HEK293 (cell line): Measurements from ENCODE around the gene PDZRN3.

Experiments
- HOXA7 ChIP-seq: sonication (generic); formaldehyde crosslinking; IDR thresholded peaks from 2 replicates; pipeline ENCODE4 v1.8.1; 2022; ENCODE audit warnings: missing genetic modification reagents, borderline replicate concordance
- SALL2 ChIP-seq: fragments of 450-650 bp; formaldehyde crosslinking; IDR thresholded peaks from 2 replicates; pipeline ENCODE4 v1.5.0; 2017; ENCODE audit warnings: missing biosample characterization, mild to moderate bottlenecking, missing genetic modification characterization, borderline replicate concordance
- ZNF169 ChIP-seq: fragments of 450-650 bp; formaldehyde crosslinking; IDR thresholded peaks from 2 replicates; pipeline ENCODE4 v1.5.1; 2016; ENCODE audit warnings: missing biosample characterization, missing genetic modification characterization
- ZNF211 ChIP-seq: fragments of 450-650 bp; formaldehyde crosslinking; IDR thresholded peaks from 2 replicates; pipeline ENCODE4 v1.5.1; 2016; ENCODE audit warnings: low read depth, missing biosample characterization, missing genetic modification characterization
- ZNF561 ChIP-seq: fragments of 450-650 bp; IDR thresholded peaks from 2 replicates; pipeline ENCODE4 v1.5.1; 2018; ENCODE audit warnings: missing biosample characterization, missing genetic modification characterization, borderline replicate concordance
- ZSCAN30 ChIP-seq: fragments of 450-650 bp; IDR thresholded peaks from 2 replicates; pipeline ENCODE4 v1.5.1; 2018; ENCODE audit warnings: missing biosample characterization, mild to moderate bottlenecking, missing genetic modification characterization, moderate library complexity
- TF ChIP-seq, protein P1 (sequence below): fragments of 450-650 bp; formaldehyde crosslinking; IDR thresholded peaks from 2 replicates; pipeline ENCODE4 v1.5.1; 2016; ENCODE audit warnings: missing biosample characterization, missing genetic modification characterization
- TF ChIP-seq, protein P2 (sequence below): fragments of 450-650 bp; formaldehyde crosslinking; IDR thresholded peaks from 2 replicates; pipeline ENCODE4 v1.5.1; 2016; ENCODE audit warnings: missing biosample characterization, missing genetic modification characterization

GRCh38 chr3:73622091-73622805, 2.5 kb downstream of the PDZRN3 start:
- no peak for TF ChIP-seq SALL2
- TF ChIP-seq, protein P1, sequence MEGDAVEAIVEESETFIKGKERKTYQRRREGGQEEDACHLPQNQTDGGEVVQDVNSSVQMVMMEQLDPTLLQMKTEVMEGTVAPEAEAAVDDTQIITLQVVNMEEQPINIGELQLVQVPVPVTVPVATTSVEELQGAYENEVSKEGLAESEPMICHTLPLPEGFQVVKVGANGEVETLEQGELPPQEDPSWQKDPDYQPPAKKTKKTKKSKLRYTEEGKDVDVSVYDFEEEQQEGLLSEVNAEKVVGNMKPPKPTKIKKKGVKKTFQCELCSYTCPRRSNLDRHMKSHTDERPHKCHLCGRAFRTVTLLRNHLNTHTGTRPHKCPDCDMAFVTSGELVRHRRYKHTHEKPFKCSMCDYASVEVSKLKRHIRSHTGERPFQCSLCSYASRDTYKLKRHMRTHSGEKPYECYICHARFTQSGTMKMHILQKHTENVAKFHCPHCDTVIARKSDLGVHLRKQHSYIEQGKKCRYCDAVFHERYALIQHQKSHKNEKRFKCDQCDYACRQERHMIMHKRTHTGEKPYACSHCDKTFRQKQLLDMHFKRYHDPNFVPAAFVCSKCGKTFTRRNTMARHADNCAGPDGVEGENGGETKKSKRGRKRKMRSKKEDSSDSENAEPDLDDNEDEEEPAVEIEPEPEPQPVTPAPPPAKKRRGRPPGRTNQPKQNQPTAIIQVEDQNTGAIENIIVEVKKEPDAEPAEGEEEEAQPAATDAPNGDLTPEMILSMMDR, result no peak
- TF ChIP-seq ZNF211 (tag by site-specific recombination), result no peak
- TF ChIP-seq HOXA7 (CRISPR knock-in tag), result no peak
- no peak for TF ChIP-seq ZNF169 (tag by site-specific recombination)
- TF ChIP-seq ZSCAN30 (tag by site-specific recombination), result no peak
- TF ChIP-seq, protein P2, sequence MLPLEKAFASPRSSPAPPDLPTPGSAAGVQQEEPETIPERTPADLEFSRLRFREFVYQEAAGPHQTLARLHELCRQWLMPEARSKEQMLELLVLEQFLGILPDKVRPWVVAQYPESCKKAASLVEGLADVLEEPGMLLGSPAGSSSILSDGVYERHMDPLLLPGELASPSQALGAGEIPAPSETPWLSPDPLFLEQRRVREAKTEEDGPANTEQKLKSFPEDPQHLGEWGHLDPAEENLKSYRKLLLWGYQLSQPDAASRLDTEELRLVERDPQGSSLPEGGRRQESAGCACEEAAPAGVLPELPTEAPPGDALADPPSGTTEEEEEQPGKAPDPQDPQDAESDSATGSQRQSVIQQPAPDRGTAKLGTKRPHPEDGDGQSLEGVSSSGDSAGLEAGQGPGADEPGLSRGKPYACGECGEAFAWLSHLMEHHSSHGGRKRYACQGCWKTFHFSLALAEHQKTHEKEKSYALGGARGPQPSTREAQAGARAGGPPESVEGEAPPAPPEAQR (tag by site-specific recombination), result no peak
- no peak for TF ChIP-seq ZNF561 (tag by site-specific recombination)
